Gastroesophageal sphincter (tissue), 3 donors: Measurements from ENCODE around the gene TNFAIP3.

Experiments used
- CTCF ChIP-seq, 4 experiments: fragments of 200-600 bp in 2 of 4; fragments of 450-650 bp in 2 of 4; sonication (generic) in 1 of 4; IDR thresholded peaks; one replicate each; pipeline ENCODE4 v1.5.1; 2017 to 2019; ENCODE audit warnings: antibody characterized with exemption in 4 of 4, mild to moderate bottlenecking in 2 of 4, moderate library complexity in 2 of 4
- POLR2A ChIP-seq, 2 donors: fragments of 450-650 bp; IDR thresholded peaks; one replicate each; pipeline ENCODE4 v1.6.1; 2017; ENCODE audit warnings: antibody characterized with exemption in 2 of 2, mild to moderate bottlenecking in 2 of 2, moderate library complexity in 1 of 2
- POLR2AphosphoS5 ChIP-seq: sonication (generic); formaldehyde crosslinking; IDR thresholded peaks from one replicate; pipeline ENCODE4 v1.6.1; 2017; ENCODE audit warnings: antibody characterized with exemption

DNA sequence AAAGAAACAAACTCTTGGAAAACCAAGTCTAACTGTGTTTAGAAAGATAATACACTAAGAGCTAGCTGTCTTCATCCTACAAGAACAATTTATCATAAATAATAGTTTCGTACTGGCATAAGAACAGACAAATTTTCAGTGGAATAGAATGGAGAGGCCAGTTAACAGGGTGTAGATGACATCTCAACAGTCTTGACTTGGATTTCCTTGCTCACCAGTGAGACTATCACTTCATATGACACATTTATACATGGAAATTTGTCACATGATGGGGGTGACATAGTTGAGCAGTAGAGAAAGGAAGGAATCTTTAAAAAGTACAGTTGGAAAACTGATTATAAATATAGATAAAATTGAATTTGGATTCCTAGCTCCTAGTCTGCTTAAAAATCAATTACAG lies 35.6 kb downstream of the TNFAIP3 start:
- TF ChIP-seq CTCF (IDR thresholded peaks at IDR 0.05) (no peak), POLR2A (IDR thresholded peaks at IDR 0.05) (no peak), POLR2AphosphoS5 (no peak)
